SU-DHL-6 (cell line): Measurements from ENCODE around the gene SLC44A5.

Experiments used
- H2AFZ ChIP-seq: fragments of 200-600 bp; sonication (generic); 2 replicates; pipeline ENCODE4 v1.6.1; 2014; ENCODE audit warnings: low read depth, mild to moderate bottlenecking, moderate library complexity, mixed read lengths, antibody characterized with exemption, low read length; ENCODE audit not compliant: severe bottlenecking
- H3F3A ChIP-seq: fragments of 200-600 bp; shearing (Covaris generic); 2 replicates; pipeline ENCODE4 v1.6.0; 2016; ENCODE audit warnings: antibody characterized with exemption, mild to moderate bottlenecking; ENCODE audit not compliant: insufficient read depth
- H3K27ac ChIP-seq: fragments of 200-600 bp; sonication (generic); 2 replicates; pipeline ENCODE4 v1.5.1; 2016; ENCODE audit warnings: low read depth, mild to moderate bottlenecking, low read length, moderate library complexity, mixed read lengths
- H3K27me3 ChIP-seq: fragments of 200-600 bp; sonication (generic), shearing (Covaris generic); 2 replicates; pipeline ENCODE4 v1.6.0; 2014; ENCODE audit warnings: mild to moderate bottlenecking, low read length
- H3K36me3 ChIP-seq: fragments of 200-600 bp; sonication (generic); 2 replicates; pipeline ENCODE4 v1.6.1; 2014; ENCODE audit warnings: mild to moderate bottlenecking, low read length, mixed read lengths
- H3K4me2 ChIP-seq: fragments of 300-600, 200-600 bp; shearing (Covaris generic), sonication (generic); 2 replicates; pipeline ENCODE4 v1.6.0; 2014; ENCODE audit warnings: low read length, low read depth, mild to moderate bottlenecking; ENCODE audit not compliant: poor library complexity, severe bottlenecking
- H3K4me3 ChIP-seq: fragments of 200-600 bp; sonication (generic); 2 replicates; pipeline ENCODE4 v1.5.1; 2014; ENCODE audit warnings: antibody characterized with exemption, low read length, mild to moderate bottlenecking, mixed read lengths; ENCODE audit not compliant: insufficient read depth, poor library complexity, severe bottlenecking
- H3K79me2 ChIP-seq: fragments of 200-600 bp; sonication (generic); 2 replicates; pipeline ENCODE4 v1.6.1; 2014; ENCODE audit warnings: mild to moderate bottlenecking, low read length, moderate library complexity; ENCODE audit not compliant: insufficient read depth
- H3K9ac ChIP-seq: fragments of 200-600 bp; sonication (generic); 2 replicates; pipeline ENCODE4 v1.7.0; 2014; ENCODE audit warnings: mild to moderate bottlenecking, low read length
- H3K9me2 ChIP-seq: fragments of 200-600 bp; sonication (generic); replicated peaks from 2 replicates; pipeline ENCODE4 v1.6.1; 2014; ENCODE audit warnings: low read length; ENCODE audit not compliant: insufficient read depth
- H3K9me3 ChIP-seq: fragments of 200-600 bp; sonication (generic); 2 replicates; pipeline ENCODE4 v1.6.1; 2014; ENCODE audit warnings: low read length, mixed read lengths; ENCODE audit not compliant: insufficient read depth
- H4K20me1 ChIP-seq: fragments of 200-600 bp; sonication (generic); 2 replicates; pipeline ENCODE4 v1.6.1; 2014; ENCODE audit warnings: low read depth, mild to moderate bottlenecking, antibody characterized with exemption, low read length, moderate library complexity, mixed read lengths
- EZH2phosphoT487 ChIP-seq: fragments of 200-600 bp; sonication (generic), shearing (Covaris generic); conservative IDR thresholded peaks from 2 replicates; pipeline ENCODE4 v1.6.1; 2018; ENCODE audit warnings: mild to moderate bottlenecking, antibody characterized with exemption, low read length, moderate library complexity, mixed read lengths
- TF ChIP-seq, protein P1 (sequence below): fragments of 200-600 bp; sonication (generic); IDR thresholded peaks from one replicate; pipeline ENCODE4 v1.5.1; 2017; ENCODE audit warnings: antibody characterized with exemption, mild to moderate bottlenecking, low read length, moderate library complexity; ENCODE audit not compliant: insufficient read depth, poor library complexity, severe bottlenecking

Gene SLC44A5

DNA sequence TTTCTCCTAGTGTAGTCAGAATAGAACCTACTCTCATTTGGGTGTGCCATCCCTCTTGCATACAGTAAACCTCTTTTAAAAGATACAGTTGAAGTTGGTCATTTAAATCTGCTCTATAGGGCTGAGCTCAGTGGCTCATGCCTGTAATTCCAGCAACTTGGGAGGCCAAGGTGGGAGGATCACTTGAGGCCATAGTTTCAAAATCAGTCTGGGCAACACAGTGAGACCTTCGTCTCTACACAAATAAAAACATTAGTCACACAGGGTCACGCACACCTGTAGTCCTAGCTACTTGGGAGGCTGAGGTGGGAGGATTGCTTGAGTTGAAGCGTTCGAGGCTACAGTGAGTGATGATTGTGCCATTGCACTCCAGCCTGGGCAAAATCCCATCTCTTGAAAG, 292.9 kb downstream of the SLC44A5 start:
- Histone ChIP-seq H3K4me2 (no peak overlapping the region), H3K36me3 (no peaks in the 10 kb centered on the region), H3K27ac (no peak overlapping the region), H3K27me3 (no peaks in the 10 kb centered on the region), H4K20me1 (no peaks in the 10 kb centered on the region), H3K9me2 (no peaks in the 10 kb centered on the region), H3F3A (no peaks in the 10 kb centered on the region), H3K9ac (no peak overlapping the region), H3K79me2 (no peaks in the 10 kb centered on the region), H3K9me3 (no peaks in the 10 kb centered on the region), H2AFZ (no peak overlapping the region), H3K4me3 (no peak overlapping the region)
- TF ChIP-seq, protein P1, sequence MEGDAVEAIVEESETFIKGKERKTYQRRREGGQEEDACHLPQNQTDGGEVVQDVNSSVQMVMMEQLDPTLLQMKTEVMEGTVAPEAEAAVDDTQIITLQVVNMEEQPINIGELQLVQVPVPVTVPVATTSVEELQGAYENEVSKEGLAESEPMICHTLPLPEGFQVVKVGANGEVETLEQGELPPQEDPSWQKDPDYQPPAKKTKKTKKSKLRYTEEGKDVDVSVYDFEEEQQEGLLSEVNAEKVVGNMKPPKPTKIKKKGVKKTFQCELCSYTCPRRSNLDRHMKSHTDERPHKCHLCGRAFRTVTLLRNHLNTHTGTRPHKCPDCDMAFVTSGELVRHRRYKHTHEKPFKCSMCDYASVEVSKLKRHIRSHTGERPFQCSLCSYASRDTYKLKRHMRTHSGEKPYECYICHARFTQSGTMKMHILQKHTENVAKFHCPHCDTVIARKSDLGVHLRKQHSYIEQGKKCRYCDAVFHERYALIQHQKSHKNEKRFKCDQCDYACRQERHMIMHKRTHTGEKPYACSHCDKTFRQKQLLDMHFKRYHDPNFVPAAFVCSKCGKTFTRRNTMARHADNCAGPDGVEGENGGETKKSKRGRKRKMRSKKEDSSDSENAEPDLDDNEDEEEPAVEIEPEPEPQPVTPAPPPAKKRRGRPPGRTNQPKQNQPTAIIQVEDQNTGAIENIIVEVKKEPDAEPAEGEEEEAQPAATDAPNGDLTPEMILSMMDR, result no peak
- no peak for TF ChIP-seq EZH2phosphoT487

DNA sequence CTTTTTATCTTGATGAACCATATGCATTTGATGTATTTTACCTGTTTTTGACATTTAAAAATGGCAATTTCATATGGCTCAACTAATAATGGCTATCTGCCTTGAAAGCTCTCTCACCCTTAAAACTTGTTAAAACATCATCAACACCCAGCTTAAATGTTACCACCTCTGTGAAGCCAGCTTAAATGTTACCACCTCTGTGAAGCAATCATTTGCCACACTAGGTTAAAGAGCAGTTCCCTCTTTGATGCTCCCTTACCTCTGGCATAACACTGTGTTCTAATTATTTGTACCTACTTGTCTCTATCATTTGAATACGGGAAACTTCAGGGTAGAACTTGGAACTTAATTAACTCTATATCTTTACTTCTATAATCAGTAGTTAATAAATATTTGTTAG, 294.7 kb downstream of the SLC44A5 start:
- Histone ChIP-seq H2AFZ (no peak overlapping the region), H3K79me2 (no peaks in the 10 kb centered on the region), H3K27ac (no peak overlapping the region), H3K27me3 (no peaks in the 10 kb centered on the region), H3K4me3 (no peak overlapping the region), H3K4me2 (no peak overlapping the region), H3K9me3 (no peaks in the 10 kb centered on the region), H3F3A (no peaks in the 10 kb centered on the region), H3K36me3 (no peaks in the 10 kb centered on the region), H3K9me2 (no peaks in the 10 kb centered on the region), H3K9ac (no peak overlapping the region), H4K20me1 (no peaks in the 10 kb centered on the region)
- TF ChIP-seq, protein P1, result no peak
- no peak for TF ChIP-seq EZH2phosphoT487

DNA sequence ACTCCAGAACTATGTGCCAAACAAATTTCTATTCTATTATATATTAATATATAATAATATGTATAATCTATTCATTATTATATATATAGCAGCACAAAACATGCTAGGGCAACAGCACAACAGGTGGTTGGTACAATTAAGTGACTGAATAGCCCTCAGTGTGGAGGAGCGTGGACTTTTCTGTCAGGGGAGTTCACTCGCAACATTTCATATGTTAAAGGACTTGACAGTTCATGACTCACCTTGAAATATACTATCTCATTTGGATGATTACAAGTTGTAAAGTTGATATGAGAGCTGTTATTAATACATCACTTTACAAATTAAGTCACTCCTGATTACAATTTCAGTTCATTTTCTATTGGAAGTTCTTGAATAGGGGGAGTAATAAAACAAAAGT, 298.3 kb downstream of the SLC44A5 start:
- Histone ChIP-seq H4K20me1 (no peaks in the 10 kb centered on the region), H3F3A (no peaks in the 10 kb centered on the region), H3K79me2 (no peaks in the 10 kb centered on the region), H2AFZ (no peak overlapping the region), H3K27ac (no peak overlapping the region), H3K27me3 (no peaks in the 10 kb centered on the region), H3K9me3 (no peaks in the 10 kb centered on the region), H3K9ac (no peak overlapping the region), H3K4me2 (no peak overlapping the region), H3K9me2 (no peaks in the 10 kb centered on the region), H3K36me3 (no peaks in the 10 kb centered on the region), H3K4me3 (no peak overlapping the region)
- TF ChIP-seq, protein P1, result no peak
- no peak for TF ChIP-seq EZH2phosphoT487

DNA sequence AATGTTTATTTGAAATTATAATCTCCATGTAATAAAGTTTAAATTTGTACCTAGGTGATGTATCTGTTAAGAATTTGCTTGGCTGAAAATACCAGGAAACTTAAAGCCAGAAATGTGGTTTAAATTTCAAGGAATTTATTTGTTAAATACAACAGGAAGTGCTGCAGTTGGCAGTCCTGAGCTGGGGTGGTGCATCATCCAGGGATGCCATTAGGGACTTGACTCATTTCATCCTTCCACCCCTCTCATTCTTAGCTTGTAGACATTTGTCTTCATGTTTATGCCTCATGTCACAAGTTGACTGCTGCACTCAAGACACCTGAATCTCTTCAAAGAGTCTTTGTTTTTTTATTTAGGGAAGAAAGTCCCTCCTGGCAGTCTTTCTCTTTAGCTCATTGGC, 300.8 kb downstream of the SLC44A5 start:
- Histone ChIP-seq H3K9me2 (no peaks in the 10 kb centered on the region), H3F3A (no peaks in the 10 kb centered on the region), H2AFZ (no peak overlapping the region), H3K27ac (no peak overlapping the region), H3K27me3 (no peaks in the 10 kb centered on the region), H3K4me2 (no peak overlapping the region), H3K36me3 (no peaks in the 10 kb centered on the region), H3K9ac (no peak overlapping the region), H3K9me3 (no peaks in the 10 kb centered on the region), H4K20me1 (no peaks in the 10 kb centered on the region), H3K4me3 (no peak overlapping the region), H3K79me2 (no peaks in the 10 kb centered on the region)
- no peak for TF ChIP-seq EZH2phosphoT487
- TF ChIP-seq, protein P1, result no peak
